ENCODE measurements around the gene SAMD11. TPM values are rescaled to one million over a fixed set of nuclear protein-coding genes. Genes with fewer than 3 reads are reported as not detected.

The SAMD11 gene
- total RNA-seq, 1 donor from 2014 or later, result 2.0 TPM

DNA sequence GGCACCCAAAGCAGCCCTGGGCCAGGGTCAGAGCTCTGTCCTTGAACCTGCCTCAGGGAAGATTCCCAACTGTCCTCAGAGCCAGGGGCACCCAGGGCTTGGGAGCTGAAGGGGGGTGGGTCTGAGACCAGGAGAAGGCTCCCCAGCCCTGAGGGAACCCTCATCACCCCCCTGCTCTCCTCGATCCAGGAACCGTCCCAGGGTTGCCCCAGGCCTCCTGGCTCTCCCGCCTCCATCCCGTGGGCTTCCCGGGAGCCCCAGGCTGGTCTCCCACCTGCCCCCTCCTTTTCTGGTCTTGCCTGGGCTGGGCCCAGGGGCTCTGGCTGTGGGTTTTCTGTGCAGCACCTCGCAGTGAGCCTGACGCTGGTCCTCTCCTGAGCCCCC, 6.7 kb upstream of the SAMD11 start:
- DNase-seq (ENCODE audit: extremely low read depth, low read depth, low spot score), result no peak

DNA sequence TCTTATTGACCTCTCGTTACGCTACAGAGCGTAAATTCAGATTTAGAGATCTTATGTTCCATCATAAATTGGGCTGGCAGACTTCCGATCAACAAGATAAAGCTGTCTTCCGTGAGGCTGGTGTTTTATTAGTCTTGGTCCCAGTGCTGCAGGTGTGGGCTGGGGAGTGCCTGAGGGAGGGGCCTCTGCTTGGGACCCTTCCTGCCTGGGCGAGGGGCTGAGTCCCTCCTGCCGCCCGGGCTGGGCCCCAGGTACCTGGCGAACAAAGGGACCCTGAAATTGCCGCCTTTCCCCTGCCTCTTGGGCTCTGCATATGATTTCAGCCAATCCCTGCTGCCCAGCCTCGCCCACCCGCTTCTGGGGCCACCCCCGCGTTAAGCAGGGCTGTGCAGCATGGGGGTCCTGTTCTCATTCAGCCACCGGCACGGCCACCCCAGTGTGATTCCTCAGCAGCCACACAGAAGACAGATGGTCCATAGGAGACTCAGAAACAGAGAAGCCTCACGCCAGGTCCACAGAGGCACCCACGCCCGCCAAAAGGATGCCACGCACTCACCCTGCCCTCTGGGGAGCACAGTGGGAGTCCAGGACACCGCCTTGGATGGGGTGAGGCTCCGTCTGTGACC, 6.1 kb upstream of the SAMD11 start:
- no peak for DNase-seq (ENCODE audit: extremely low read depth, low read depth, low spot score)

DNA sequence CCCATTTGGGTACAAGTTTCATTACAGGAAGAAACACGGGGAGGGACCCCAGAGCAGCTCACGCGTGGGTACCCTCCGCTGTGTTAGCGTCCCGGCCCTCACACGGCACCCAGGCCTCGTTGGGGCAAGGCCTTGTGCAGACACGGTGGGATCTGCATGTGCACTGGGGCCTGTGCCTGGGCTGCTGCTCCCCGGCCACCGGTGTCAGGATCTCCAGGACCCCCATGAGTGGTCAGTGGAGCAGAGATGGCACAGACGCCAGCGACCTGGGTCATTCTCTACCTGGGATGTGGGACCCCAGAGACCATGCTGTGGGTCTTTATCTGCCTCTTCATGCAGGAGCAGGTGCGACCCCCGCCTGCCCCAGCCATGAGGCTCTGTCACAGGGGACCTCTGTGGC, 5.4 kb upstream of the SAMD11 start:
- no peak for DNase-seq (ENCODE audit: extremely low read depth, low read depth, low spot score)

DNA sequence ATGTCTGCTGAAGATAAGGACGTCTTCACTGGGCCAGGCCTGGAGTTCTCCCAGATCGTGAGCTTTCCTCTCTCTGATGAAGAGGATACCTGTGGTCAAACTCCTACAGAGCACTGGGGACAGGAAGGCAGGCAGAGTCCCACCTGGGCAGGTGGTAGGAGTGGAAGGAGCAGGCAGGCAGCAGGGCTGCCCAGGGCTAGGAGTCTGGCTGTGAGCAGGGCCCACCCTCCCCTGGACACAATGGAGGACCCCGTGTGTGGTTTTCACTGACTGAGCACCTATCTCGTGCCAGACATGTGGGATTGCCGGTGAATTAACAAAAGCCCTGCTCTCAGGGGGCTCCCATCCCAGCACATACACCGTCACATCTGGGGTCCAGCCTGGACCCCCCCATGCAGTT, 4.9 kb upstream of the SAMD11 start:
- DNase-seq (ENCODE audit: extremely low read depth, low read depth, low spot score), result no peak

DNA sequence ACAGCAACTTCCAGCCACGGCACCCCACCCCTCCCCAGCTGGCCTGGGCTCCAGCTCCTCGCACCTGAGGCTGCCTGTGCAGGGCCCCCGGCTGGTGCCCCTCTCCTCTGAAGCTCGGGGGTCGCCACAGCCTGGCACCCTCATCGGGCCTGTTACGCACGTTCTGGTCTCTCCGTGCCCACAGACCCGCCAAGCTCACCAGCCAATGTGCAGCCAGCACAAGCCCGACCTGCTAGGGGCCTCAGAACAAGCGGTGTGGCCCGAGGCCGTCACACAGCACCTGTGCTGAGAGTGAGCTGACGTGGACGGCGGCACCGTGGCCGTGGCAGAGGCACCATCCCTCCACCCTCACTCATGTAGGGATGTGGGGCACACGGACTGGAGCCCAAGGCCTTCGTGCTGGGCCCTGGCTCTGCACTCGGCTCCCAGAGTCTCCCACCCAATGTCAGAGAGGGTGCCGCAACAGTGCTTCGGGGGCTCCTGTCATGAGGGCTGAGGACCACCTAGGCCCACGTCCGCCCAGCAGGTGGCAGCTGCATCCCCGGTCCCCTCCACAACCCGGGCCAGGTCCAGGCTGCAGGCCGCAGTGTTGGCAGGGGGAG, 4.4 kb upstream of the SAMD11 start:
- no peak for DNase-seq (ENCODE audit: extremely low read depth, low read depth, low spot score)

DNA sequence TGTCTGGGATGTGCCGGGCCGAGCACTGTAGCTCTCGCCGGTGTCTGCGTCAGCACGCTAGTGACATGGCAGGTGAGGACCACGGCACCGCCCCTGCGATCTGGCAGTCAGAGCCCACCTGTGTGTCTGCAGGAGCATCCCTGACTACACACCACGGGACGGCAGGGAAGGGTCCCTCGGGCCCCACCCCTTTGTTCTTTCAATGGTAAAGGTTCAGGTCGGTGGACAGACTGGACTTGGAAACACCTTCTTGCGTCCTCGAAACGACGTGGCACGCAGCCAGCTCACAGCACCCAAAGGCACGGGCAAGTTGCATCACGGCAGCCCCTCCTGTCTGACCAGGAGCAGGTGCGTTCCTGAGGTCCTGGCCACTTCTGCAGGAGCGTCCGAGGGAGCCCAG, 3.7 kb upstream of the SAMD11 start:
- no peak for DNase-seq (ENCODE audit: extremely low read depth, low read depth, low spot score)

DNA sequence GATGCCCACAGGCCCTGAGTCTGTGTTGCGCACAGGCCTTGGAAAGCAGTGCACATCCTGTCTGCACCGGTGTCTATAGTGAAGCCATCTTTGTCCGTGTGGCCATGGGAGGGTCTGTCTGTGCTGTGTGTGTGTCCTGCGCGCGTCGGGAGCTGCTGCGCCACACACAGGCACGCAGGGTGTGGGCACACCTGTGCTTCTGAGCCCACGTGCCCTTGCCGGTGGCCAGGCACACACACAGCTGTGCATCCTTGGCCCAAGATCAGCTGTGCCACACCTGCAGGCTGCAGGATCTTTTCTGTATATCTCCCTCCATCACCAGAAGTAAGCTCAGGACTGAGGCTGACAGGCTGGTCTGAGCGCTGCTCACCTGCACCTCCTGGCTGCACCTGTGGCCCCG, 3.2 kb upstream of the SAMD11 start:
- no peak for DNase-seq (ENCODE audit: extremely low read depth, low read depth, low spot score)

DNA sequence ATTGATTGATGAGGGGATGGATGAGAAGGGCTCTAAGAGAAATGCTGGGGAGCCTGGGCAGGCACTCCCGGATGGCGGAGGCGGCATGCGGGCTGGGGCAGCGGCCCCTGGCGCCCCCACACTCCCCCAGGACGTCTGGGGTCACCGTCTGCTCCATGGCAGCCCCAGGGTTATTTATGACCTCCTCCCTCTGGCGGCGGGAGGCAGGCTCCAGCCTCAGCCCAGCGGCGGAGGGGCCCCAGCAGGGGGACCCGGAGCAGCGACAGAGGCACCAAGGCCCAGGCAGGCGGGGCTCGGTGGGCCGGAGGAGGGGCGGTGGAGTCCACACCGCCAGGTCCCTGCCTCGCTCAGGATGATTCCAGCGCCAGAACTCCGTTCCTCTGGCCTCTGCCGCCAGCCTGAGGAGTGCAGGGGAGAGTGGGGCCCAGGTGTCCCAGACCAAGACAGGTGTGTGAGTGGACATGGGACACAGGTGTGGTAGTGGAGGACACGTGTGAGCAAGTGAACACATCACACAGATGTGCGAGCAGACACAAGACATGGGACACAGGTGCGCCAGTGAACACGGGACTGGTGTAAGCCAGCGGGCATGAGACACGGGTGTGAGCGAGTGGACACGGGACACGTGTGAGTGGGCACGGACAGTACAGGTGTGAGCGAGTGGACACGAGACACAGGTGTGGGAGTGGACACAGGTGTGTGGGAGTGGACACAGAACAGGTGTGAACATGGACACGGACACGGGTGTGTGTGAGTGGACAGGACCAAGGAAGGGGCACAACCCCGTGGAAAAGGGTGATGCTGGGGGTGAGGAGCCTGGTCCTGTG, 2.5 kb upstream of the SAMD11 start:
- DNase-seq (ENCODE audit: extremely low read depth, low read depth, low spot score), result no peak

DNA sequence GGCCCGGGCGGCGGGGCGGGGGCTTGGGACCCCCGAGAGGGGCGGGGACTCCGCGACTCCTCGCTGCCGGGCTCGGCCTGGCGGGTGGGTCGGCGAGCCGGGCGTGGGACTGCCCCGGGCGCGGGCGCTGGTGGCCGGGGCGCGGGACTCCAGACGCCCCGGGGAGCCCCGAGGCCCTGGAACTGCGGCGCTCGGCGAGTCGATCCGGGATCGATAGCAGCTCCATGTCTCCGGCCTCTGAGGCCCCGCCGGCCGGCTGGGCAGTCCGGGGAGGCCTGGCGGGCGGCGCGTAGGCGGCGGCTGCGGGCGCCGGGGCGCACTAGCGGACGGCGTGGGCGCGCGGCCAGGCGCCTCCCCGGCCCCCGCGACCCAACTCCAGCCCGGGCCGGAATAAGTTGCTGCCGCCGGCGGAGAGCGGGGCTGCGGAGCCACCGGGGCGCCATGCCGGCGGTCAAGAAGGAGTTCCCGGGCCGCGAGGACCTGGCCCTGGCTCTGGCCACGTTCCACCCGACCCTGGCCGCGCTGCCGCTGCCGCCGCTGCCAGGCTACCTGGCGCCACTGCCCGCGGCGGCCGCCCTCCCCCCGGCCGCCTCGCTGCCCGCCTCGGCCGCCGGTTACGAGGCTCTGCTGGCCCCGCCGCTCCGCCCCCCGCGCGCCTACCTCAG, 400 bp downstream of the SAMD11 start:
- DNase-seq (ENCODE audit: extremely low read depth, low read depth, low spot score), result no peak

DNA sequence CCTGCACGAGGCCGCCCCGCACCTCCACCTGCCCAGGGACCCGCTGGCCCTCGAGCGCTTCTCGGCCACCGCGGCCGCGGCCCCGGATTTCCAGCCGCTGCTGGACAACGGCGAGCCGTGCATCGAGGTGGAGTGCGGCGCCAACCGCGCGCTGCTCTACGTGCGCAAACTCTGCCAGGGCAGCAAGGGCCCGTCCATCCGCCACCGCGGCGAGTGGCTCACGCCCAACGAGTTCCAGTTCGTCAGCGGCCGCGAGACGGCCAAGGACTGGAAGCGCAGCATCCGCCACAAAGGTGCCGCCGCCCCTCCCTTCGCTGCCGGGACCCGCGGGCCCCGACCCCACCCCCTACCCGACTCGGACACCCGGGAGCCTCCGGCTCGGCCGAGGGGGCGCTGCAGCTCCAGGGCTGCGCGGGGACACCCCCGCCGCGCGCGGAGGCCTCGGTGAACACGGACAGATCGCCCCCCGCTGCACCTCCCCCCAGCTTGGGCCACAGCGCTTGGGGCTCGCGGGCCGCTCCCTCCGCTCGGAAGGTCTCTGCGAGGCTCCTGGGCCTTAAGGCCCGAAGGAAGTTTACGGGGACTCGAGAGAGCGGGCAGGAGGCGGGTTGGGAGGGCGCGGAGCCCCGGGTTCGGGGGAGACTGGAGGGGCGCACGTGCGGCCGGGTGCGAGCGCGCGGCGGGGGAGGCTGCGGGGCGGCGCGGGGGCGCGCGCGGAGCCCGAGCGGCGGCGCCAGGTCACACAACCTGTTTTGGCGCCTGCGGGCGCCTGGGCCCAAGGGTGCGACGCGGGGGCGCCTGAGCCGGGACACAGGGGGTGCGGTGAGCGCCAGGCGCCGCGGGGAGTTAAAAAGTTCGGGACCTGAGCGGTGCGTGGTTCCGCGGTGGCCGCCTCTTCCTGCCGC, 1.2 kb downstream of the SAMD11 start:
- no peak for DNase-seq (ENCODE audit: extremely low read depth, low read depth, low spot score)

DNA sequence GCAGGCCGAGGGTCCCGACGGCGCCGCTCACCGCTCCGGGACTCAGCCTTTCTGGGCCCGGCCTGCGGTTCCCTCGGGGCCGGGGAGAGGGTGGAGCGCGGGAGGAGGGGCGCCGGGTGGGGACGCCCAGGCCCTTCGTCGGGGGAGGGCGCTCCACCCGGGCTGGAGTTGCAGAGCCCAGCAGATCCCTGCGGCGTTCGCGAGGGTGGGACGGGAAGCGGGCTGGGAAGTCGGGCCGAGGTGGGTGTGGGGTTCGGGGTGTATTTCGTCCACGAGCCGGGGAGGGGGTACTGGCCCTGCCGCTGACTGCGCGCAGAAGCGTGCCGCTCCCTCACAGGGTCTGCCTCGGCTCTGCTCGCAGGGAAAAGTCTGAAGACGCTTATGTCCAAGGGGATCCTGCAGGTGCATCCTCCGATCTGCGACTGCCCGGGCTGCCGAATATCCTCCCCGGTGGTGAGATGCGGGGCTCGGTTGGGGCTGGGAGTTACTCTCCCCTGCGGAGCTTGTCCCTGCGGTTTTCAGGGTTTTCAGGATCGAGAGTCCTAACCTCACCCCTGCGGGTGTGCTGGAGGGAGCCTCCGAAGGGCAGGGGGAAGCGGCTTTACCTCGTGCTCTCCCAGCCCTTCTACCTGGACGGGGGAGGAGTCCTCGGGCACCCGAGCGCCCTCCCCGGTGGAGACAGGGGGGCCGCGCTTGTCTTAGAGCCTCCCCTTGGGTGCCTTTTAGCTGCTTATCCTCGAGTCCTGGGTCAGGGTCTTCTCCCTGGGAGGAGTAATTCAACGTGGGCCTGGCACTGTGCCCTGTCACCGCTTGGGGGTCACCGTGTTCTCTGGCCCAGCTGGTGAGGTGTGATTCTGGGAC, 2.1 kb downstream of the SAMD11 start:
- DNase-seq (ENCODE audit: extremely low read depth, low read depth, low spot score), result no peak

DNA sequence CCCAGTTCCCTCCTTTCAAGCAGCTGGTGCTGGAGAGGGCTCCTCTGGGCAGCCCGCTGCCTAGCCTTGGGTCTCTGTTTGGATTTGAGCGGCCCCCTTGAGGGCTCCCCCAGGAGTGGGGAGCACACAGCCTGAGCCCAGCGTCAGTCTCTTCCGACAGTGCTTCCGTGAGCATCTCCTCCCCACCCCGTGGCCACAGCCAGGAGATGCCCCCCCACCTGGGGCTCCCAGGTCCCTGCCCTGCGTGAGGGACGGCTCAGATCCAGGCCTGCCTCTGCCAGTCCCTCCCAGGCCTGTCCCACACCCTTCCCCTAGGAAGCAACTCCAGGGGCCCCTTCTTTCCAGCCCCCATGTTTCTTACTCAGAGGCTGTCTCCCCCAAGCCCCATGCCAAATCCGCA, 3.5 kb downstream of the SAMD11 start:
- DNase-seq (ENCODE audit: extremely low read depth, low read depth, low spot score), result no peak

DNA sequence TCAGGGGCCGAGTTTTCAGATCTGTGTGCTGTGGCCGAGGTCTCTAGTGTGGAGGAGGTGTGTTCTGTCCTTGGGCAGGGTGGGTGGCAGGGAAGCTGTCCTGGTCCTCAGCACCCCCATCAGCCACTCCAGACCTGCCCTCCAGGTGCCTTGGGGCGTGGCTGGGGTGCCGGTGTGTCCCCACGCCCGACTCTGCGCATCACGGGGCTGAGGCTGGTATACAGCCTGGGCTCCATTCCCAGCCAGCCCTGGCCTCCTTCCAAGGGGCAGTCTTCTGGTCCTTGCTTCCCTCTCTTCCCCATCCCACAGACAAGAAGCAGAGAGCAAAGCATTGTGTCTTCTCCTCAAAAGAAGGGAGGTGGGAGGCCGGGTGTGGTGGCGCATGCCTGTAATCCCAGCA, 4.0 kb downstream of the SAMD11 start:
- no peak for DNase-seq (ENCODE audit: extremely low read depth, low read depth, low spot score)

DNA sequence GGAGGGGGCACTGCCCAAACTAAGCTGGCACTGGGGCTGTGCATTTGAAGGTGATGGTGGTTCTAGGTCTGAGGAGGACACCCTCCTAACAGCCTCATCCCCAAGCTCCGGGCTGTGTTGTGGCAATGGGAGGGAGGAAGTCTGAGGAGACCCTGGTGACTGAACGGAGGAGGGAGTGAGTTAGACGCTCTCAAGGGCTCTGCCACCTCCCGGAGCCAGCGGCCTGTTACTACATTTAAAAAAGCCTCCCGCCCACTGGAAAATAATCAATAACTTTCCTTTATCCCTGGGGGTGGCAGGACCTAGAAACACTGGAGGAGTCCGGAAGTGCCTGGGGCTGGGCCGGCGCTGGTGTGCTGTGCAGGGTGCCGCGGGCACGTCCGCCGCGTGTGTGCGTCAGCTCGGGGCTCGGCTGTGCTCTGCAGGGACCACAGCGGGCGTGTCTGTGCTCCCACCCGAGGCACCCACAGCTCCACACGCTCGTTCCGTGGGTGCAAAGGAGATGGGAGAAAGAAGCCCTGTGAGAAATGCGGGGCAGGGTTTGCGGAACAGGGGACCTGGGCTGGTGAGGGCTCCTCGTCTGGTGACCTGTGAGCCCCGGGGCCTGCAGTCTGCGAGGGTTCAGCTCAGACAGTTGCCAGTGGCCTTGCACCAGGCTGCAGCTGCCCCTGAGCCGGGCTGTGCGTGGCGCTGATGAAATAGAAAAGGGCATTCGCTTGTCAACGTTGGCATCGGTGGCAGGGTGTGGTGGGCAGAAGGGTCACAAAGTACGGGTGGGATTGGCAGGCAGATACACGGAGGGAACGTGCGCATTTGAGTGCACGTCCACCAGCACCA, 5.3 kb downstream of the SAMD11 start:
- DNase-seq (ENCODE audit: extremely low read depth, low read depth, low spot score), result no peak

DNA sequence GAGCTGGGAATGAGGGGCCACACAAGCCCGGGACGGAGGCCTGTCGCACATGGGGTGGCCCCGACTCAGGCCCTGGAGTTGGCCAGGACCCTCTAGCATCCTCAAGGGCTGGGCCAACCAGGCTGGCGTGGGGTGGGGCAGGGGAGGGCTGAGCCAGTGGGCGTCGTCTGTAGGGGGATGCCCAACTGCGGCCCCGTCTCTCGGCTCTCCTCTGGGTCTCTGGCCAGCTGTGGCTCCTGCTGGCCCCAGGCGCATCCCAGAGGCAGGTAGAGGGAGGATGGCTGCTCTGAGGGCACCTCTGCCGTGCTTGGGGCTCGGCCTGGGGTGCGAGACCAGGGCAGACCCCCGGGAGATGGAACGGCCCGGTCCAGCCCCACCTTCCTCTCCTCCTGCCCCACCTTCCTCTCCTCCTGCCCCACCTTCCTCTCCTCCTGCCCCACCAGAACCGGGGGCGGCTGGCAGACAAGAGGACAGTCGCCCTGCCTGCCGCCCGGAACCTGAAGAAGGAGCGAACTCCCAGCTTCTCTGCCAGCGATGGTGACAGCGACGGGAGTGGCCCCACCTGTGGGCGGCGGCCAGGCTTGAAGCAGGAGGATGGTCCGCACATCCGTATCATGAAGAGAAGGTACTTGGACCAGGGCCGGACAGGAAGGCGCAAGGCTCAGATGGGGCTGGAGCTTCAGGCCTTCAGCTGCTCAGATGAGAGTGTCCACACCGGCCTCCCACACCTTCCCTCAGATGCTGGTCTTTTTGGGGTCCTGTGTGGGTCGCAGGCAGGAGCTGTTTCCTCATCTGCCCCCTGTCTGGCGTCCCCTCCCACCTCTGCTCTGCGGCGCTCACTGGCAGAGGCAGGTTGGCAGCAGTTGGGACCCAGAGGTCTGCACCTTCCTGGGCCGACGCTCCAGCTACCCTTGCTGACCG, 6.2 kb downstream of the SAMD11 start:
- no peak for DNase-seq (ENCODE audit: extremely low read depth, low read depth, low spot score)

DNA sequence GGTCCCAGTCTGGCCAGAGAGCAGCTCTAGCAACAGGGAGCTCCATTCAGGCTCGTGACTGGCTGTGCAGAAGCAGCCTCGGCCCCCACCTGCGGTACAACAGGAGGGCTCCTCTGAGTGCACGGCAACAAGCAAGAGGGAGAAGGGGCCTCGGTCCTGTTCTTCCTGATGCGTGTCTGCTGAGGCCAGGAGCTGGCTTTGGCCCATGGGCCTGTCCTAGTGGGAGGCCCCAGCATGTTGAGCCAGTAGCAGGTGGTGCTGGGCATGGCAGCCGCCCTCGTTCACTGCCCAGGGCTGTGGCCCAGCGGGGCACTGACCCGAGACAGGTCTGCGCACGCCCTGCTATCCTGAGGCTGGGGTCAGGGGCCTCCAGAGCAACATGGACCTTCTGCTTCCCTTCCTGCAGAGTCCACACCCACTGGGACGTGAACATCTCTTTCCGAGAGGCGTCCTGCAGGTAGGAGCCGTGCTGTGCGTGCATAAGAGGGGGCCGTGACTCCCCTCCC, 7.0 kb downstream of the SAMD11 start:
- no peak for DNase-seq (ENCODE audit: extremely low read depth, low read depth, low spot score)

DNA sequence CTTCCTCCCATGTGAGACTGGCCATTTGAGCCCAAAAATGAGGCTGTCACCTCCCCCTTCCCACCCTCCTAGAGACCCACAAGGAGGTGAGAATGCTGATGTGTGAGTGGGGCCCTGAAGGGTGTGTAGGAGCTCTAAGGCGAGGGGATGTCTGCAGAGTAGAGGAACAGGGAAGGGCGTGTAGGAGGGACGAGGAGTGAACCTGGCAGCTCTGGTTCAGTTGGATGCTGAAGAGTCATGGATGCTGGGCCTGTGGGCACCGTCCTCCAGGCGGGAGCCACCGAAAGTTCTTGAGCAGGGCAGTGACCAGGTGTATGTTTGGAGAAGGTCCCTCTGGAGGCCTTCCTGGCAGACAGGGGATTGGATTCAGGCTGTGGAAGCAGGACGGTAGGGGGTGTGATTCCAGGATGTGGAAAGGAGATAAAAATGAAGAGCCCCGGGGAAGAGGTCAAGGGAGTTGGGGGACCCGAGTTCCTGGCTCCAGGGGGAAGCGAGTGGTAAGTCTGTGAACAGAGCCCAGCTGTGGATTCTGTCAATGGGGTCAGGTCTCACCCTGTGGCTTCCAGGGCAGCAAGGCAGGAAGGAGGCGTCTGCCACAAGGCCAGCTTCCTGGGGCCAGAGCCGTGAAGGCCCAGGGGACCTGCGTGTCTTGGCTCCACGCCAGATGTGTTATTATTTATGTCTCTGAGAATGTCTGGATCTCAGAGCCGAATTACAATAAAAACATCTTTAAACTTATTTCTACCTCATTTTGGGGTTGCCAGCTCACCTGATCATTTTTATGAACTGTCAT, 7.9 kb downstream of the SAMD11 start:
- no peak for DNase-seq (ENCODE audit: extremely low read depth, low read depth, low spot score)

Data from glomerular endothelial cell (primary cell).